Spleen (tissue), 7 donors: ENCODE data around the gene STAT6.

Experiments
- POLR2AphosphoS5 ChIP-seq, 3 donors: sonication (generic); formaldehyde crosslinking; IDR thresholded peaks; one replicate each; pipeline ENCODE4 v1.5.1; 2017; ENCODE audit warnings: antibody characterized with exemption in 3 of 3
- TF ChIP-seq, protein P1 (sequence below), 11 experiments: fragments of 200-600 bp in 7 of 11; fragments of 450-650 bp in 4 of 11; sonication (generic) in 4 of 11; IDR thresholded peaks in 8 of 11; conservative IDR thresholded peaks in 3 of 11; 1 replicate in 7 of 11; 2 replicates in 4 of 11; pipeline versions ENCODE4 v1.4.0 to v1.8.0; 2016 to 2021; ENCODE audit warnings: antibody characterized with exemption in 11 of 11, inconsistent platforms in 4 of 11, mild to moderate bottlenecking in 1 of 11
- donor health status: DM: no; HTN: no; CAD: no; lungs with moderate emphysema.
- donor health status: DM: no; HTN: no; CAD: no.
- donor health status: DM: no; HTN: no; CAD: no.

DNA sequence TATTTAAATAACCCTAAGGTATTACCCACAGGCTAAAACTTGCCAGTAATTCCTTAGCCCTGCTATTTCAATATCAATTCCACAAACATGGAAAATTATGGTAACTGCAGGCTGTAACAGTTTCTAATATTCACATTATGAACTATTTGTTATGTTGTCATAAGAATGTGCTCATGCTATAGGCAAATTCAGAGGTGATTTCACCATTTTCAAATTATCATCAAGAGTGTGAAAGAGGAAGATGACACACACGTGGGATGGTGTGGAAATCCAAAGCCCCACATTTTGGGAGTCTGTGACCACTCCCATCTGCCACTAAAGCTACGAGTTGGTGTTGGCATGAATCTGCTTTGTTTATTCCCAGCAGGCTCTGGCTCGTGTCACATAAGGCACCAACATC is 55.3 kb downstream of the STAT6 start:
- TF ChIP-seq, protein P1, sequence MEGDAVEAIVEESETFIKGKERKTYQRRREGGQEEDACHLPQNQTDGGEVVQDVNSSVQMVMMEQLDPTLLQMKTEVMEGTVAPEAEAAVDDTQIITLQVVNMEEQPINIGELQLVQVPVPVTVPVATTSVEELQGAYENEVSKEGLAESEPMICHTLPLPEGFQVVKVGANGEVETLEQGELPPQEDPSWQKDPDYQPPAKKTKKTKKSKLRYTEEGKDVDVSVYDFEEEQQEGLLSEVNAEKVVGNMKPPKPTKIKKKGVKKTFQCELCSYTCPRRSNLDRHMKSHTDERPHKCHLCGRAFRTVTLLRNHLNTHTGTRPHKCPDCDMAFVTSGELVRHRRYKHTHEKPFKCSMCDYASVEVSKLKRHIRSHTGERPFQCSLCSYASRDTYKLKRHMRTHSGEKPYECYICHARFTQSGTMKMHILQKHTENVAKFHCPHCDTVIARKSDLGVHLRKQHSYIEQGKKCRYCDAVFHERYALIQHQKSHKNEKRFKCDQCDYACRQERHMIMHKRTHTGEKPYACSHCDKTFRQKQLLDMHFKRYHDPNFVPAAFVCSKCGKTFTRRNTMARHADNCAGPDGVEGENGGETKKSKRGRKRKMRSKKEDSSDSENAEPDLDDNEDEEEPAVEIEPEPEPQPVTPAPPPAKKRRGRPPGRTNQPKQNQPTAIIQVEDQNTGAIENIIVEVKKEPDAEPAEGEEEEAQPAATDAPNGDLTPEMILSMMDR (IDR thresholded peaks at IDR 0.05 in 8 of 11, conservative IDR thresholded peaks at IDR 0.05 in 3 of 11), result no peak
- TF ChIP-seq POLR2AphosphoS5 (IDR thresholded peaks at IDR 0.05), result no peak
